Right lobe of liver (tissue), 6 donors: ENCODE data around the gene MCCC1. TPM values are rescaled to one million over a fixed set of nuclear protein-coding genes. Genes with fewer than 3 reads are reported as not detected.

Experiments used
- ATAC-seq, 4 donors: fragments of 200-7000 bp; cut with Tn5 transposase; one replicate each; pipeline ENCODE4 v1.9.1; 2020; ENCODE audit warnings: mild to moderate bottlenecking in 4 of 4, moderate library complexity in 4 of 4
- DNase-seq, 3 donors: peaks; one replicate each; pipeline ENCODE4 v3.0.0-alpha.2; 2020
- H3K27ac ChIP-seq, 3 donors: fragments of 200-600 bp; one replicate each; pipeline ENCODE4 v1.8.0; 2022
- H3K27me3 ChIP-seq, 2 donors: fragments of 200-600 bp; one replicate each; pipeline ENCODE4 v1.8.0; 2022
- H3K36me3 ChIP-seq, 4 donors: fragments of 200-600 bp; sonication (generic) in 1 of 4; one replicate each; pipeline versions ENCODE4 v1.5.1 to v1.8.0; 2017 to 2022; ENCODE audit warnings: control low read depth in 1 of 4
- H3K4me1 ChIP-seq, 4 donors: fragments of 200-600 bp; sonication (generic) in 1 of 4; one replicate each; pipeline versions ENCODE4 v1.5.1 to v1.8.0; 2017 to 2022; ENCODE audit warnings: control low read depth in 1 of 4
- H3K4me3 ChIP-seq, 3 donors: fragments of 200-600 bp; one replicate each; pipeline ENCODE4 v1.8.0; 2022
- H3K9me3 ChIP-seq, 4 donors: fragments of 200-600 bp; sonication (generic) in 1 of 4; one replicate each; pipeline versions ENCODE4 v1.5.1 to v1.8.0; 2017 to 2022; ENCODE audit warnings: control low read depth in 1 of 4
- CTCF ChIP-seq, 4 donors: fragments of 200-600 bp in 3 of 4; fragments of 450-650 bp in 1 of 4; IDR thresholded peaks; one replicate each; pipeline versions ENCODE4 v1.5.1 to v1.8.0; 2016 to 2022; ENCODE audit warnings: antibody characterized with exemption in 4 of 4, mild to moderate bottlenecking in 2 of 4
- POLR2A ChIP-seq: fragments of 450-650 bp; IDR thresholded peaks from one replicate; pipeline ENCODE4 v1.6.1; 2017; ENCODE audit warnings: antibody characterized with exemption, mild to moderate bottlenecking
- WGBS: methylation state at CpG from one replicate; pipeline ENCODE4 v1.1.6; 2018; ENCODE audit warnings: low coverage, low lambda C conversion rate; ENCODE audit not compliant: insufficient coverage; ENCODE audit errors: missing lambda C conversion rate; 5-methylcytosine and 5-hydroxymethylcytosine counted together
- intact Hi-C, 2 donors: fragments of 100-400 bp; cut with DNase I; formaldehyde crosslinking; loops; one replicate each; pipeline versions ENCODE4 v1.11.2 to v1.14.1; 2022
- total RNA-seq, 6 experiments: library from RNA; depleted of rRNA in 2 of 6; stranded (reverse); fragments of >200 nt in 2 of 6; fragmentation: NEBNext Ultra II Directional in 3 of 6; extraction: Animal tissue kit (Norgen Biotek cat#: 25700) in 3 of 6; gene quantifications; one replicate each; pipeline versions ENCODE4 v1.1.0 to v1.2.4, GENCODE V29; 2016 to 2023
- donor health status: DM: no; HTN: yes; CAD: no.
- donor health status: DM: no; HTN: no; CAD: no.
- donor health status: DM: no; HTN: no; CAD: no.
- donor health status: DM: no; HTN: yes; CAD: no.
- donor health status: DM: no; HTN: yes; CAD: no.

The MCCC1 gene
- total RNA-seq, 6 experiments from 2014 or later: 34.0 to 57.0 (median 48.2) TPM

DNA sequence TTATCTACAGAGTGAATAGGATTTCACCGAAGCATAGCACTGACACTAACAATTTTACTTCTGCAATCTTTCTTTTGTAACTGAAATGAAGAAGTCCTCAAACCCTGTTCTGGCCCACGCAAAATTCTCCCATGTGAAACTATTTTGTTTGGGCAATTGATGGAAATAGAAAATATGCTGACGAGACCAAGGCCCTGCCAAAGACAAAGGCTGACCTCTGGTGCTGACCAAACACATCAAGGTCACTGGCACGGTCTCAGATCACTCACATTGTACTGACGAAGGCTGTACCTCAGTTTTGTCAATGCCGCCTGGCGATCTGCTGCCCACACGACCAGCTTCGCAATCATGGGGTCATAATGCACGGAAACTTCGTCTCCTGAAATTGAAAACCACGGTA lies 60.5 kb downstream of the MCCC1 start:
- DNase-seq: peak; percentile 74 to 94 (median 87)
- Histone ChIP-seq H3K27ac (peak overlapping the region; percentile 68 to 83 (median 74)), H3K36me3 (peaks cover 0 to 6% (median 3%) of the 10 kb centered on the region in 4 donors), H3K27me3 (no peaks in the 10 kb centered on the region), H3K9me3 (no peaks in the 10 kb centered on the region), H3K4me3 (no peak overlapping the region), H3K4me1 (peaks cover 0 to 16% (median 3%) of the 10 kb centered on the region in 4 donors)
- 43% methylated on average over 9 of the region's 12 CpGs for WGBS
- peak; percentile 94 to 98 (median 97) for ATAC-seq
- intact Hi-C loops: no loop called here
- peak in 2 of 4 donors; percentile 26 to 28 for TF ChIP-seq CTCF (IDR thresholded peaks at IDR 0.05)
- TF ChIP-seq POLR2A: no peak

DNA sequence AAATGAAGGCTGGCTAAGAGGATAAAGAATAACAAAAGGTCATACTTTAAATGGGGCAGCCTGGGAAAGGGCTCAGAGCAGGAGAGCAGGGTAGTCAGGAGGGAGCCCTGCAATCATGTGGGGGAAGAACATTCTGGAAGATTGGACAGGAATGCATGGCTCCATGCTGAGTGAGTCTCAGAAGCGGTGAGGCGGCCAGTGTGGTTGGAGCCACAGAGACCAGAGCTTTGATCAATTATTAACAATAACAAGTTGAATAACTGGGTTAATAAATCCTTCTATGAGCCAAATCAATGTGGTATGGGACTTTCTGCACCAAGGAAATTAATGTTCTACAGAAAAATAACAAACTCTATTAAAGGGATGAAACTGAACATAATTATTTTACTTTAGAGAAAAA lies 61.1 kb downstream of the MCCC1 start:
- peak in 2 of 3 donors; percentile 38 to 52 for DNase-seq
- Histone ChIP-seq H3K36me3 (peaks cover 0 to 6% (median 2%) of the 10 kb centered on the region in 4 donors), H3K27me3 (no peaks in the 10 kb centered on the region), H3K4me3 (no peak overlapping the region), H3K27ac (peak overlapping the region; percentile 68 to 83 (median 74)), H3K9me3 (no peaks in the 10 kb centered on the region), H3K4me1 (peaks cover 0 to 21% (median 5%) of the 10 kb centered on the region in 4 donors)
- no peak for TF ChIP-seq CTCF (IDR thresholded peaks at IDR 0.05)
- no peak for TF ChIP-seq POLR2A
- peak; percentile 44 to 68 (median 58) for ATAC-seq
- intact Hi-C loops: no loop called here
- 22% methylated on average over 2 of the region's 2 CpGs for WGBS

DNA sequence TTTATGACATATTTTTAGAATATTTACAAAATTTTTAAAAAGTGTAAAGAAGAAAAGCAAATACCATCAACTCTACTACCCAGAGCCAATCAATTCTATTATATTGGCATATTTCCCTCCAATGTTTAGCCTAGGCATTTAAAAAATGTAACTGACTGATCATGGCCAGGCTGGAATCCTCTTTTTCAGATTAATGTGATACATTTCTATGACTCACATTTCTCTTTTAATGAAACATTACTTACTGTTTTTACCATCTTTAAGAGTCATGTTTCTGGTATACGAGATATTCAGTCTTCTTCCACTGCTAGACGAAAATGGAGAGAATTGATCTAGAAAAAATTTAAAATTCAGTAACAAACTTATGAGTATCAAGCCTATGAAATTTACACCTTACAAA lies 65.5 kb downstream of the MCCC1 start:
- TF ChIP-seq CTCF (IDR thresholded peaks at IDR 0.05) (no peak), POLR2A (no peak)
- ATAC-seq: no peak
- no peaks in the 10 kb centered on the region for H3K9me3 ChIP-seq
- peak overlapping the region in 1 of 3 donors; percentile 14 for H3K27ac ChIP-seq
- H3K4me1 ChIP-seq: peaks cover 0 to 22% (median 8%) of the 10 kb centered on the region in 4 donors
- no peak for DNase-seq
- H3K4me3 ChIP-seq: no peak overlapping the region
- 84% methylated on average over 2 of the region's 2 CpGs for WGBS
- no peaks in the 10 kb centered on the region for H3K27me3 ChIP-seq
- intact Hi-C loops: no loop called here
- H3K36me3 ChIP-seq: peaks cover 0 to 6% (median 4%) of the 10 kb centered on the region in 4 donors

DNA sequence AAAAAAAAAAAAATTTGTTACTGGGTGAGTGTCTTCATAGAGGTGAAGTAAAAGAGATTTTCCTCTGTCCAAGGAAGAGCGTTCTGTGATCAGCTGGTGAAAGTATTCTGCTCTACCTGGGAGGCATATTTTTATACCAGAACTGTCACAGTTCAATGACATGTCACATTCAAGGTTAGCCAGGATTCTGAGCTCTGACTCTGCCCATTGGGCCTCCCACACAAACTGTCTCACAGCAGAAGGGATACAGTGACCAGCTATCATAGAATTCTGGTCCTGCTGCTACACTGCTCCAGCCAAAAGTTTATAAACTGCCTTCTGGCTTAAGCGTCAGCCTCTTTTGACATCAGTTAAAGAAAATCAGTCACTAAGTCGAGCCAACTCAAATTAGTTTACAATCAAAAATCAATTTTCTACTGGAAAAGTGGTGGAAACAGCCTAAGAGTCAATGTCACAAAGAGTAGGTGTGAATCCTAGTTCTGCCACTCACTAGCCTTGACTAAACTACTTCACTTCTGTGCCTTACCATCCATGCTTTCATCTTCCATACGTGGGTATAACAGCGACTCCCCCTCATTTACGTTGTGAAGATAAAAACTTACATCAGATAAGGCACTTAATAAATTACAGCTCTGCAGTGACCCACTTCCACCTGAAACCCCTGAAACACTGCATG lies 66.3 kb downstream of the MCCC1 start:
- TF ChIP-seq POLR2A (no peak), CTCF (IDR thresholded peaks at IDR 0.05) (no peak)
- Histone ChIP-seq H3K27ac (peak overlapping the region in 2 of 3 donors; percentile 4 to 14), H3K27me3 (no peaks in the 10 kb centered on the region), H3K4me1 (peaks cover 0 to 15% (median 7%) of the 10 kb centered on the region in 4 donors), H3K36me3 (peaks cover 0 to 6% (median 5%) of the 10 kb centered on the region in 4 donors), H3K9me3 (no peaks in the 10 kb centered on the region), H3K4me3 (no peak overlapping the region)
- 34% methylated on average over 6 of the region's 6 CpGs for WGBS
- DNase-seq: no peak
- intact Hi-C loops: no loop called here
- ATAC-seq: peak; percentile 63 to 90 (median 86)
